GM12875 (cell line): ENCODE data around the gene HES7.

Experiments used
- H3K4me3 ChIP-seq: one replicate; pipeline ENCODE4 v1.5.1; 2011; ENCODE audit warnings: low read depth, low read length, control low read depth
- TF ChIP-seq, protein P1 (sequence below): IDR thresholded peaks from 2 replicates; pipeline ENCODE4 v1.5.1; 2011; ENCODE audit warnings: low read depth, mild to moderate bottlenecking, control low read depth, inconsistent platforms, low read length, moderate library complexity, borderline replicate concordance; ENCODE audit not compliant: insufficient read depth

The HES7 gene

GRCh38 chr17:8159032-8159400, 35.1 kb upstream of the HES7 start:
- no peak overlapping the region for H3K4me3 ChIP-seq
- TF ChIP-seq, protein P1, sequence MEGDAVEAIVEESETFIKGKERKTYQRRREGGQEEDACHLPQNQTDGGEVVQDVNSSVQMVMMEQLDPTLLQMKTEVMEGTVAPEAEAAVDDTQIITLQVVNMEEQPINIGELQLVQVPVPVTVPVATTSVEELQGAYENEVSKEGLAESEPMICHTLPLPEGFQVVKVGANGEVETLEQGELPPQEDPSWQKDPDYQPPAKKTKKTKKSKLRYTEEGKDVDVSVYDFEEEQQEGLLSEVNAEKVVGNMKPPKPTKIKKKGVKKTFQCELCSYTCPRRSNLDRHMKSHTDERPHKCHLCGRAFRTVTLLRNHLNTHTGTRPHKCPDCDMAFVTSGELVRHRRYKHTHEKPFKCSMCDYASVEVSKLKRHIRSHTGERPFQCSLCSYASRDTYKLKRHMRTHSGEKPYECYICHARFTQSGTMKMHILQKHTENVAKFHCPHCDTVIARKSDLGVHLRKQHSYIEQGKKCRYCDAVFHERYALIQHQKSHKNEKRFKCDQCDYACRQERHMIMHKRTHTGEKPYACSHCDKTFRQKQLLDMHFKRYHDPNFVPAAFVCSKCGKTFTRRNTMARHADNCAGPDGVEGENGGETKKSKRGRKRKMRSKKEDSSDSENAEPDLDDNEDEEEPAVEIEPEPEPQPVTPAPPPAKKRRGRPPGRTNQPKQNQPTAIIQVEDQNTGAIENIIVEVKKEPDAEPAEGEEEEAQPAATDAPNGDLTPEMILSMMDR: no peak

DNA sequence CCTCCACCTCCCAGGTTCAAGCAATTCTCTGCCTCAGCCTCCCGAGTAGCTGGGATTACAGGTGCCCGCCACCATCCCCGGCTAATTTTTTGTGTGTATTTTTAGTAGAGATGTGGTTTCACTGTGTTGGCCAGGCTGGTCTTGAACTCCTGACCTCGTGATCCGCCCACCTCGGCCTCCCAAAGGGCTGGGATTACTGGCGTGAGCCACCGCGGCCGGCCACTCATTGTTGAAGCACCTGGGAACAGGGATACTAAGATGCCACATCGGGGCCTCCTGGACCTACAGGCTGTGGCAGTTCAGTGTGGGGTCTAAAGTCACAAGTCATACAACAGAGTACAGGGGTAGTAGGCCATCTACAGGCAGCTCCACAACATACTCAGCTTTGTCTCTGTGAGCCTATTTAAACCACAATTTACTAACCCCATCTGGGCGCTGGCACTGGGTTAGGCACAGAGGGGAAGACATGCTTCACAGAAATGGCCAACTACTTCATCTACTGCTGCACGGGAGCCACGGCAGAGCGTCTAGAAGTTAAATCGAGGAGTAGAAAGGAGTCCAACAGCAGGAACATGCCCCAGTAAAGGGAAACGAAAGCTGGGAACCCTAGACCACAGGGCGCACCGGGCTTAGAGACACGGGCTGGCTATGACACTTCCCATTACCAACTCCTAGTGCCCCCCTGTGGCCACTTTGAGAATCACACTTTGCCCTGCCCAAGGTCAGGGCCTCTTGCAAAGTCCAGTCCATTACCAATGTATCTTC, 34.5 kb upstream of the HES7 start:
- TF ChIP-seq, protein P1: peak; percentile 85
- no peak overlapping the region for H3K4me3 ChIP-seq

- peak overlapping the region; percentile 68 for H3K4me3 ChIP-seq
- TF ChIP-seq, protein P1: peak; percentile 24; the same call in 1 of the 2 replicates
Measured at GRCh38 chr17:8156246-8156992, 32.5 kb upstream of the HES7 start.

- peak overlapping the region; percentile 68 for H3K4me3 ChIP-seq
- TF ChIP-seq, protein P1: no peak
Measured at GRCh38 chr17:8155996-8156245, 32.0 kb upstream of the HES7 start.

GRCh38 chr17:8155231-8155995, 31.5 kb upstream of the HES7 start:
- H3K4me3 ChIP-seq: peak overlapping the region; percentile 68
- TF ChIP-seq, protein P1: no peak

- no peak overlapping the region for H3K4me3 ChIP-seq
- TF ChIP-seq, protein P1: no peak
Measured at GRCh38 chr17:8154608-8155155, 30.8 kb upstream of the HES7 start.
